IPS DF 4.7 (cell line): Measurements from ENCODE around the gene NOP9.
"Not testable (repeated sequence)": the region's sequence is repeated elsewhere in the genome, so short reads cannot be mapped to it uniquely, and the experiment has no call there.

Source experiments
- DNase-seq: peaks from one replicate; pipeline ENCODE4 v3.0.0-alpha.2; 2013; ENCODE audit warnings: low spot score; ENCODE audit errors: extremely low read depth

Gene NOP9

GRCh38 chr14:24349742-24350141, 50.1 kb downstream of the NOP9 start:
- DNase-seq: no peak

DNA sequence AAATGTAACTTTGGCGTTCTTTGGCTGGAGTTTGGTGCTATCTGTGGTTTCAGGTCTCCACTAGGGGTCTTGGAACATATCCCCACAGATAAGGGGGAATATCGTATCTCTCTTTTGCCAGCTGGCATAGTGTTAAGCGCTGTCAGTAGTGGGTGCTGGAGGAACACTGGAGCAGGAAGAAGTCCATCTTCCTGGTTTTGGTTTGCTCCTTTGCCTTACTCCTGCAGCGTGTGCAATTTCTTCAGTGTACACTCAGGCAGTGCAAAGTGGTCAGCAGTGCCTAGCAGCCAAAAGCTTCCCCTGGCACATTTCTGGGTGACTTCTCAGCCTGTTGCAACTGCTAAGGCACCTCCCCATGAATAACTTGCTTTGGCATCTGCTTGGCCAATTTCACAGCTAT, 51.9 kb downstream of the NOP9 start:
- DNase-seq: no peak

GRCh38 chr14:24353559-24354481, 54.2 kb downstream of the NOP9 start:
- DNase-seq: no peak

GRCh38 chr14:24354482-24354825, 54.8 kb downstream of the NOP9 start:
- not testable (repeated sequence) for DNase-seq

- DNase-seq: no peak
Observed at GRCh38 chr14:24355009-24355408, 55.4 kb downstream of the NOP9 start.

DNA sequence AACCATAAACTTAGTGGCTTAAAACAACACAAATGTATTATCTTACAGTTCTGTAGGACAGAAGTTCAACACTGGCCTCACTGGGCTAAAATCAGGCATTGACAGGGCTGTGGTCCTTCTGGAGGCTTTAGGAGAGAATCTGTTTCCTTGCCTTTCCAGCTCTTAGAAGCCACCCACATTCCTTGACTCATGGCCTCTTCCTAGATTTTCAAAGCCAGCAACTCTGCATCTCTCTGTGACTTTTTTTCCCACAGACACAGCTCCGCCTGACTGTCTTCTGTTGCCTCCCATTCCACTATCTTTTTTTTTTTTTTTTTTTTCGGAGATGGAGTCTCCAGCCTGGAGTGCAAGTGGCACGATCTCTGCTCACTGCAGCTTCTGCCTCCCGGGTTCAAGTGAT, 56.6 kb downstream of the NOP9 start:
- DNase-seq: no peak
